ENCODE results near the gene ZNF691.

Gene ZNF691, protein sequence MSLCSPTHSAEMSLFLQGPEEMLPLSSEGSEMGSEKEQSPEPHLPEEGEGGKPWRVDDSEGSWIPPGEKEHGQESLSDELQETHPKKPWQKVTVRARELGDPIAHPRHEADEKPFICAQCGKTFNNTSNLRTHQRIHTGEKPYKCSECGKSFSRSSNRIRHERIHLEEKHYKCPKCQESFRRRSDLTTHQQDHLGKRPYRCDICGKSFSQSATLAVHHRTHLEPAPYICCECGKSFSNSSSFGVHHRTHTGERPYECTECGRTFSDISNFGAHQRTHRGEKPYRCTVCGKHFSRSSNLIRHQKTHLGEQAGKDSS

GRCh38 chr1:42846257-42847110 lies at the start of gene ZNF691:
TSS of gene ZNF691 (plus strand) at chr1:42846613. CDS start at chr1:42849659, 3,046 bp downstream.
- DNase-seq (ENCODE audit: low read depth, low spot score) = peak; percentile 98
- TF ChIP-seq, protein P1, sequence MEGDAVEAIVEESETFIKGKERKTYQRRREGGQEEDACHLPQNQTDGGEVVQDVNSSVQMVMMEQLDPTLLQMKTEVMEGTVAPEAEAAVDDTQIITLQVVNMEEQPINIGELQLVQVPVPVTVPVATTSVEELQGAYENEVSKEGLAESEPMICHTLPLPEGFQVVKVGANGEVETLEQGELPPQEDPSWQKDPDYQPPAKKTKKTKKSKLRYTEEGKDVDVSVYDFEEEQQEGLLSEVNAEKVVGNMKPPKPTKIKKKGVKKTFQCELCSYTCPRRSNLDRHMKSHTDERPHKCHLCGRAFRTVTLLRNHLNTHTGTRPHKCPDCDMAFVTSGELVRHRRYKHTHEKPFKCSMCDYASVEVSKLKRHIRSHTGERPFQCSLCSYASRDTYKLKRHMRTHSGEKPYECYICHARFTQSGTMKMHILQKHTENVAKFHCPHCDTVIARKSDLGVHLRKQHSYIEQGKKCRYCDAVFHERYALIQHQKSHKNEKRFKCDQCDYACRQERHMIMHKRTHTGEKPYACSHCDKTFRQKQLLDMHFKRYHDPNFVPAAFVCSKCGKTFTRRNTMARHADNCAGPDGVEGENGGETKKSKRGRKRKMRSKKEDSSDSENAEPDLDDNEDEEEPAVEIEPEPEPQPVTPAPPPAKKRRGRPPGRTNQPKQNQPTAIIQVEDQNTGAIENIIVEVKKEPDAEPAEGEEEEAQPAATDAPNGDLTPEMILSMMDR (IDR thresholded peaks at IDR 0.05; ENCODE audit: low read depth, low read length) = peak; percentile 64
- H3K4me3 ChIP-seq (ENCODE audit: low read depth, low read length) = peak within 1 kb of the TSS; percentile 89
- in situ Hi-C loops (cut with HindIII; ENCODE audit: low sequenced_read_pairs) = no loop called here

DNA sequence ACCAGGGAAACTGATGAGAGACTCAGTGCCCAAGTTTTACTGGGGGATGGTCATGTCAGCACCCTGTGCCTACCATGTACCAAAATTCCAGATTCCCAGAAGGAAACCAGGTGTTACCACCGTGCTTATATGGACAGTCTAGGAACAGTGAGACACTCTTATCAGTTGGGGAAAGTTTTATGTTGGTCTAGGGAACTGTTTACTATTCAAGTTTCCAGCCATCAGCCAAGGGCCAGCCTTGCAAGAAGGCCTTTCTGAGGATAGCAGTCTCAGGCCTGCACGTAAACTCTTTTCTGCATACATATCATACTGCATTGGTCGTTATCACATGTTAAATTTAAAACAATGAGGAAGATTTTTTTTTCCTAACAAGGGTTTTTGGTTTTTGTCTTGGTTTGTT lies 49.0 kb upstream of the ZNF691 start:
- TF ChIP-seq, protein P1 (IDR thresholded peaks at IDR 0.05; ENCODE audit: low read depth, low read length) = no peak
- no peak overlapping the region for H3K4me3 ChIP-seq (ENCODE audit: low read depth, low read length)
- in situ Hi-C loops (cut with HindIII; ENCODE audit: low sequenced_read_pairs) = no loop called here
- no peak for DNase-seq (ENCODE audit: low read depth, low spot score)

- DNase-seq (ENCODE audit: low read depth, low spot score) = no peak
- TF ChIP-seq, protein P1 (IDR thresholded peaks at IDR 0.05; ENCODE audit: low read depth, low read length) = no peak
- no peak overlapping the region for H3K4me3 ChIP-seq (ENCODE audit: low read depth, low read length)
- in situ Hi-C loops (cut with HindIII; ENCODE audit: low sequenced_read_pairs) = no loop called here
These were observed 48.4 kb upstream of the ZNF691 start for GRCh38 chr1:42797979-42798378.

DNA sequence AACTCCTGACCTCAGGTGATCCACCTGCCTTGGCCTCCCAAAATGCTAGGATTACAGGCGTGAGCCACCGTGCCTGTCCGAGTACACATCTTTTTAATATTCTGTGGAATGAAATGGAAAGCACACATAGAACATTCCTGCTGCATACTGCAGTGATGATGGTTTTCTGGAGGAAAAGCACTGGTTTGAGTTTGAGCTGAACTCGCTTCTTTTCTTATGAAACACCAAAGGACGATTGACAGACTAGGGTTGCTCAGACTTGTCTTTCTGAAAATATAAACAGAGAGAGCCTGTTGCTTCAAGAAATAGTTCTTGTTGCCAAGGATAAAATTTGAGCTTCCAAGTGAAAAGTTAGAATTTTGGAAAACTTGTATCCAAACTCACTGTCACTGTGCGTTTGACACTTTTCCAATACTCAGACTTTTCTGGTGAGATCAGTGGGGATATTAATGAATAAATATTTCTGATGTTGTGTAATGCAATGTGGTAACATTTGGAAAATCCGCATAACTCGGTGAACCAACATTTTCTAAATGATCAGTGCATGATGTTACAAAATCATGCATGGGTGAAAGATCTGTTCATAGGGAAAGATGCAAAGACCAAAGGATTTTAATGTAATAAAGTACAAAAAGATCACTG lies 44.5 kb upstream of the ZNF691 start:
- TF ChIP-seq, protein P1 (IDR thresholded peaks at IDR 0.05; ENCODE audit: low read depth, low read length) = no peak
- in situ Hi-C loops (cut with HindIII; ENCODE audit: low sequenced_read_pairs) = no loop called here
- H3K4me3 ChIP-seq (ENCODE audit: low read depth, low read length) = no peak overlapping the region
- no peak for DNase-seq (ENCODE audit: low read depth, low spot score)

DNA sequence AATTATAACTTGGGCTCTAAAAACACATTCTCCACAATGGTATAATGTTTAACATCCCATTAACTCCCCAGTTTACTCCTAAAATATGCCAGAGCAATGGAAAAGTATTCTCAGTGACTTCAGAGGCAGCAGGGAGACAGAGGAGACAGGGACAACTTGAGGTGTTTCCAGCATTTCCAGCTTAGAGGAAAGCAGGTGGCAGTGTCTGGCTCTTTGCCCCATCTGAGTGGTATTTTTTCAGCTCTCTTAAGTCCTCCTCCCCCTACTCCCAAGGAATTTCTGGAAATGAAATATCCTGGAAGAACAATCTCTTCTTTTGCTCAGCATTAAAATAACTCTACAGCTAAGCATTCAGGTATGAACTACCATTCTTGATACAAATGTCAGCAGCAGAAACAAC lies 40.2 kb upstream of the ZNF691 start:
- TF ChIP-seq, protein P1 (IDR thresholded peaks at IDR 0.05; ENCODE audit: low read depth, low read length) = no peak
- in situ Hi-C loops (cut with HindIII; ENCODE audit: low sequenced_read_pairs) = no loop called here

DNA sequence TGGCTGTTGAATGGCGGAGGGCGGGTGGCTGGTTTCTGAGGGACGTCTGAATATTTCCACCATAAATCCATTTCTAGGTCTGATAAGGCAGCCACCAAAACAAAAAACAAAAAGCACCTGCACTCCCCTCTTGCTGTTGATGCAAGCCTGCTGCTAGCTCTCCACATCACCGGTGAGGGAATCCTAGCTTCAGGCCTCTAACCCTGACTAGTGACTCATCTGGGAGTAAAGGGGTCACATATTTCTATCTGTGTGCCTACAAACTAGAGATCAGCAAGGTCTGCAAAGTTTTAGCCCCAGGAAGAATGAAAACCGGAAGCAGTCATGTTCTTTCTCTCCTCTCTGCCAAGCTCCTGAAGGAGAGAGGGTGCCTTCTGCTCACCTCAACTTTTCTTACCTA lies 39.8 kb upstream of the ZNF691 start:
- no peak overlapping the region for H3K4me3 ChIP-seq (ENCODE audit: low read depth, low read length)
- in situ Hi-C loops (cut with HindIII; ENCODE audit: low sequenced_read_pairs) = no loop called here
- DNase-seq (ENCODE audit: low read depth, low spot score) = no peak
- TF ChIP-seq, protein P1 (IDR thresholded peaks at IDR 0.05; ENCODE audit: low read depth, low read length) = no peak

More for the DNA sequence above, 40.2 kb upstream of the ZNF691 start:
- DNase-seq (ENCODE audit: low read depth, low spot score) = no peak
- no peak overlapping the region for H3K4me3 ChIP-seq (ENCODE audit: low read depth, low read length)

Measured in astrocyte of the spinal cord (primary cell).